Spleen (tissue), 11 donors: ENCODE data around the gene SMARCAL1. TPM values are rescaled to one million over a fixed set of nuclear protein-coding genes. Genes with fewer than 3 reads are reported as not detected.

Experiments used
- DNase-seq: peaks from one replicate; pipeline ENCODE4 v3.0.0-alpha.2; 2020
- H3K27ac ChIP-seq, 8 donors: fragments of 200-600 bp; sonication (generic) in 7 of 8; 1 replicate in 4 of 8; 2 replicates in 4 of 8; pipeline versions ENCODE4 v1.5.0 to v1.8.0; 2016 to 2021; ENCODE audit warnings: inconsistent platforms in 4 of 8, mild to moderate bottlenecking in 4 of 8, moderate library complexity in 1 of 8
- H3K27me3 ChIP-seq, 7 donors: fragments of 200-600 bp; sonication (generic) in 6 of 7; replicated peaks in 1 of 7; 1 replicate in 4 of 7; 2 replicates in 3 of 7; pipeline versions ENCODE4 v1.5.0 to v1.8.0; 2016 to 2021; ENCODE audit warnings: inconsistent platforms in 3 of 7, mild to moderate bottlenecking in 1 of 7
- H3K36me3 ChIP-seq, 6 donors: fragments of 200-600 bp; sonication (generic) in 5 of 6; 1 replicate in 4 of 6; 2 replicates in 2 of 6; pipeline versions ENCODE4 v1.5.0 to v1.8.0; 2016 to 2021; ENCODE audit warnings: inconsistent platforms in 2 of 6
- H3K4me1 ChIP-seq, 6 donors: fragments of 200-600 bp; sonication (generic) in 5 of 6; 1 replicate in 3 of 6; 2 replicates in 3 of 6; pipeline versions ENCODE4 v1.5.0 to v1.8.0; 2016 to 2021; ENCODE audit warnings: inconsistent platforms in 3 of 6
- H3K4me3 ChIP-seq, 8 donors: fragments of 200-600 bp; sonication (generic) in 7 of 8; 1 replicate in 4 of 8; 2 replicates in 4 of 8; pipeline versions ENCODE4 v1.5.0 to v1.8.0; 2016 to 2021; ENCODE audit warnings: inconsistent platforms in 4 of 8, mild to moderate bottlenecking in 4 of 8, moderate library complexity in 2 of 8
- H3K9me3 ChIP-seq, 8 donors: fragments of 200-600 bp; sonication (generic) in 7 of 8; 1 replicate in 4 of 8; 2 replicates in 4 of 8; pipeline versions ENCODE4 v1.5.0 to v1.8.0; 2016 to 2021; ENCODE audit warnings: inconsistent platforms in 4 of 8
- POLR2A ChIP-seq, 3 donors: fragments of 450-650 bp; IDR thresholded peaks; one replicate each; pipeline ENCODE4 v1.5.1; 2017; ENCODE audit warnings: antibody characterized with exemption in 3 of 3, mild to moderate bottlenecking in 1 of 3
- POLR2AphosphoS5 ChIP-seq, 3 donors: sonication (generic); formaldehyde crosslinking; IDR thresholded peaks; one replicate each; pipeline ENCODE4 v1.5.1; 2017; ENCODE audit warnings: antibody characterized with exemption in 3 of 3
- WGBS, 5 donors: extraction: QIAGEN DNeasy Blood & Tissue Kit in 3 of 5; methylation state at CpG; one replicate each; pipeline versions ENCODE4 v1.1.5 to v1.1.7; 2013 to 2018; 5-methylcytosine and 5-hydroxymethylcytosine counted together
- intact Hi-C: fragments of 100-400 bp; cut with DNase I; formaldehyde crosslinking; loops from one replicate; pipeline ENCODE4 v1.15.0; 2023; ENCODE audit warnings: low total_unique reads
- polyA plus RNA-seq, 3 donors: library from polyadenylated mRNA; stranded (reverse); fragments of 200-250 nt; gene quantifications; one replicate each; pipeline ENCODE4 v1.2.1, GENCODE V29; 2013
- total RNA-seq, 7 donors: library from RNA; depleted of rRNA in 3 of 7; stranded (reverse); fragments of >200 nt in 3 of 7; fragmentation: NEBNext Ultra II Directional in 4 of 7; extraction: Animal tissue kit (Norgen Biotek cat#: 25700) in 4 of 7; gene quantifications; one replicate each; pipeline versions ENCODE4 v1.1.0 to v1.2.1, GENCODE V29; 2016 to 2021
- TF ChIP-seq, protein P1 (sequence below), 11 experiments: fragments of 200-600 bp in 7 of 11; fragments of 450-650 bp in 4 of 11; sonication (generic) in 4 of 11; IDR thresholded peaks in 8 of 11; conservative IDR thresholded peaks in 3 of 11; 1 replicate in 7 of 11; 2 replicates in 4 of 11; pipeline versions ENCODE4 v1.4.0 to v1.8.0; 2016 to 2021; ENCODE audit warnings: antibody characterized with exemption in 11 of 11, inconsistent platforms in 4 of 11, mild to moderate bottlenecking in 1 of 11
- donor health status: healthy with polysubstance abuse.
- donor health status: DM: no; HTN: no; CAD: no; lungs with moderate emphysema.
- donor health status: DM: no; HTN: no; CAD: no.
- donor health status: Bipolar disorder and iron deficiency.
- donor health status: healthy.
- donor health status: DM: no; HTN: no; CAD: no.
- donor health status: DM: yes; HTN: yes; CAD: no.

The SMARCAL1 gene
- total and polyA plus RNA-seq, 10 donors = 7.3 to 34.9 (median 24.6) TPM

GRCh38 chr2:216467845-216468244, 55.6 kb downstream of the SMARCAL1 start:
- Histone ChIP-seq H3K4me1 (no peaks in the 10 kb centered on the region), H3K27me3 (no peaks in the 10 kb centered on the region), H3K27ac (no peak overlapping the region), H3K4me3 (no peak overlapping the region), H3K36me3 (peaks cover 0 to 98% (median 38%) of the 10 kb centered on the region in 6 donors), H3K9me3 (no peaks in the 10 kb centered on the region)
- DNase-seq = no peak
- intact Hi-C loops = no loop called here
- WGBS, 5 donors = 96 to 99% (median 97%) methylated on average over 4 of the region's 4 CpGs
- TF ChIP-seq, protein P1, sequence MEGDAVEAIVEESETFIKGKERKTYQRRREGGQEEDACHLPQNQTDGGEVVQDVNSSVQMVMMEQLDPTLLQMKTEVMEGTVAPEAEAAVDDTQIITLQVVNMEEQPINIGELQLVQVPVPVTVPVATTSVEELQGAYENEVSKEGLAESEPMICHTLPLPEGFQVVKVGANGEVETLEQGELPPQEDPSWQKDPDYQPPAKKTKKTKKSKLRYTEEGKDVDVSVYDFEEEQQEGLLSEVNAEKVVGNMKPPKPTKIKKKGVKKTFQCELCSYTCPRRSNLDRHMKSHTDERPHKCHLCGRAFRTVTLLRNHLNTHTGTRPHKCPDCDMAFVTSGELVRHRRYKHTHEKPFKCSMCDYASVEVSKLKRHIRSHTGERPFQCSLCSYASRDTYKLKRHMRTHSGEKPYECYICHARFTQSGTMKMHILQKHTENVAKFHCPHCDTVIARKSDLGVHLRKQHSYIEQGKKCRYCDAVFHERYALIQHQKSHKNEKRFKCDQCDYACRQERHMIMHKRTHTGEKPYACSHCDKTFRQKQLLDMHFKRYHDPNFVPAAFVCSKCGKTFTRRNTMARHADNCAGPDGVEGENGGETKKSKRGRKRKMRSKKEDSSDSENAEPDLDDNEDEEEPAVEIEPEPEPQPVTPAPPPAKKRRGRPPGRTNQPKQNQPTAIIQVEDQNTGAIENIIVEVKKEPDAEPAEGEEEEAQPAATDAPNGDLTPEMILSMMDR (IDR thresholded peaks at IDR 0.05 in 8 of 11, conservative IDR thresholded peaks at IDR 0.05 in 3 of 11) = no peak
- TF ChIP-seq POLR2AphosphoS5 (IDR thresholded peaks at IDR 0.05) (no peak), POLR2A (IDR thresholded peaks at IDR 0.05) (no peak)

- Histone ChIP-seq H3K27me3 (no peaks in the 10 kb centered on the region), H3K9me3 (no peaks in the 10 kb centered on the region), H3K36me3 (peaks cover 0 to 82% (median 34%) of the 10 kb centered on the region in 6 donors), H3K4me1 (peaks cover 0 to 1% (median 0%) of the 10 kb centered on the region in 6 donors), H3K4me3 (no peak overlapping the region), H3K27ac (no peak overlapping the region)
- intact Hi-C loops = no loop called here
- DNase-seq = no peak
- TF ChIP-seq, protein P1 (IDR thresholded peaks at IDR 0.05 in 8 of 11, conservative IDR thresholded peaks at IDR 0.05 in 3 of 11) = no peak
- TF ChIP-seq POLR2AphosphoS5 (IDR thresholded peaks at IDR 0.05) (no peak), POLR2A (IDR thresholded peaks at IDR 0.05) (no peak)
Measured at GRCh38 chr2:216469661-216470060, 57.4 kb downstream of the SMARCAL1 start.

DNA sequence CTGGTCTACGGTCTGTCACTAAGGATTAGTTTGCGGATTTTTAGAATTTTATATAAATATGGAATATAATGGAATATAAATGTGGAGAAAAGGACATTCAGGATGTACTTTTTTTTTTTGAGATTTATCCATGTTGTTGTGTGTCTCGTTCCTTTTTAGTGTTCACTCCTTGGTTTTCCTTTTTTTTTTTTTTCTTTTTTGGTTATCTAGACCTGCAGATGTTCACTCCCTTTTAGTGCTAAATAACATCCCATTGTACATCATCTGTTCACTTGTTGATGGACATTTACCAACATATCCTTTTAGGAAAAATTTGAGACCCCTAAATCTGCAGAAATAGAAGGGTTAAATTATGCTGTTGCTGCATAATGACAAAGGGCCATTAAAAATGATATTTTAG, 60.9 kb downstream of the SMARCAL1 start:
- intact Hi-C loops = no loop called here
- Histone ChIP-seq H3K27me3 (no peaks in the 10 kb centered on the region), H3K9me3 (no peaks in the 10 kb centered on the region), H3K4me3 (no peak overlapping the region), H3K36me3 (peaks cover 0 to 81% (median 35%) of the 10 kb centered on the region in 6 donors), H3K27ac (no peak overlapping the region), H3K4me1 (peaks cover 0 to 13% (median 9%) of the 10 kb centered on the region in 6 donors)
- no peak for DNase-seq
- WGBS, 5 donors = 80 to 92% (median 91%) methylated on average over 3 of the region's 3 CpGs
- TF ChIP-seq POLR2AphosphoS5 (IDR thresholded peaks at IDR 0.05) (no peak), POLR2A (IDR thresholded peaks at IDR 0.05) (no peak)
- TF ChIP-seq, protein P1 (IDR thresholded peaks at IDR 0.05 in 8 of 11, conservative IDR thresholded peaks at IDR 0.05 in 3 of 11) = no peak

- no peaks in the 10 kb centered on the region for H3K27me3 ChIP-seq
- WGBS, 5 donors = 26 to 43% (median 33%) methylated on average over 12 of the region's 12 CpGs
- no peak overlapping the region for H3K4me3 ChIP-seq
- TF ChIP-seq POLR2AphosphoS5 (IDR thresholded peaks at IDR 0.05) (peak in 1 of 3 donors; percentile 33), POLR2A (IDR thresholded peaks at IDR 0.05) (no peak)
- TF ChIP-seq, protein P1 (IDR thresholded peaks at IDR 0.05 in 8 of 11, conservative IDR thresholded peaks at IDR 0.05 in 3 of 11) = no peak
- intact Hi-C loops = no loop called here
- H3K36me3 ChIP-seq = peaks cover 0 to 81% (median 42%) of the 10 kb centered on the region in 6 donors
- no peaks in the 10 kb centered on the region for H3K9me3 ChIP-seq
- DNase-seq = no peak
- peaks cover 0 to 13% (median 9%) of the 10 kb centered on the region in 6 donors for H3K4me1 ChIP-seq
- no peak overlapping the region for H3K27ac ChIP-seq
Measured at GRCh38 chr2:216474925-216475670, 62.8 kb downstream of the SMARCAL1 start.
